Measurements from ENCODE around the gene GMDS. TPM values are rescaled to one million over a fixed set of nuclear protein-coding genes. Genes with fewer than 3 reads are reported as not detected.

Gene GMDS
- total and polyA plus RNA-seq, 2 of the 4 experiments (the other 2 are of a cell fraction) = 7.3 to 21.9 TPM

DNA sequence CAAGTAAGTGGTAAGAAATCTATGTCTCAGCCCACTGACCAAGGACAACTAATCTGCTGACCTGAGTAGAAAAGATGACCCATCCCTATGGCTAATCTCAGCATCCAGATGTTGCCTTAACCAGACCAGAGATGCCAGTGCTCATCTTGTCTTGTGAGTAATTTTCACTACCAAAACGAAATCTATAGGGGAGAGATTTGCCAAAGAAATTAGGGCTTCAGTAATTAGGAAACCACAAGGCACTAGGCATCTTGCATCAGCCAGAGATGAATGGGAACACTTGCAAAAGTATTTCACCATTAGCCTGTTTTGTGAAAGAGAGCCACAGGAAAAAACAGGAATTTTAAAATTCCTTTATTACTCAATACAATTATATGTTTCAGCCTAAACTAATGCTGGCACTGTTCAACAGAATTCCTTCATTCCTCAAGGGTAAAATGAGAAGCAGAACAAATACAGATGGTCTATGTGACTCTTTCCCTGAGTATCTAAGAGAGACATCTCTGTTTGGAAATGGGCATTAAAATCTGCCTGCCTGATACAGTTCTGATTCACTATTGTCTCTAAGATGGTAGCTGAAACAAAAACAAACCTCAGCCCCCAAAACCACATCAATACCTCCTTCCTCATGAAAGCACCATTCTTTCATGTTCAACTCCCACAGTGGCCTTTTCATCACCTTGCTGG, 87.8 kb downstream of the GMDS start:
- intact Hi-C loops (cut with micrococcal nuclease) = no loop called here
- ChIA-PET POLR2A (ENCODE audit: unreplicated experiment) (no interaction called here), CTCF (no interaction called here)
- TF ChIP-seq MAZ (IDR thresholded peaks at IDR 0.05; ENCODE audit: borderline replicate concordance, low read depth, low read length) (no peak), RFX5 (IDR thresholded peaks at IDR 0.05; ENCODE audit: low read depth, low read length) (no peak), MAFK (IDR thresholded peaks at IDR 0.05; ENCODE audit: low read depth, low read length) (peak; percentile 59), CEBPB (IDR thresholded peaks at IDR 0.05; ENCODE audit: low read depth, low read length) (peak; percentile 80), FOS (IDR thresholded peaks at IDR 0.05; ENCODE audit: low read depth, low read length) (peak; percentile 4; the same call in 1 of the 2 replicates), POLR2A (IDR thresholded peaks at IDR 0.05; ENCODE audit: low read depth, low read length) (no peak), RAD21 (IDR thresholded peaks at IDR 0.05; ENCODE audit: low read length) (no peak), RCOR1 (IDR thresholded peaks at IDR 0.05; ENCODE audit: insufficient replicate concordance, low read length) (no peak), NFE2L2 (IDR thresholded peaks at IDR 0.05; ENCODE audit: low read depth, low read length) (no peak), SMC3 (IDR thresholded peaks at IDR 0.05; ENCODE audit: low read depth, low read length) (no peak), MXI1 (IDR thresholded peaks at IDR 0.05; ENCODE audit: borderline replicate concordance, low read depth, low read length) (no peak)
- TF ChIP-seq, protein P1, sequence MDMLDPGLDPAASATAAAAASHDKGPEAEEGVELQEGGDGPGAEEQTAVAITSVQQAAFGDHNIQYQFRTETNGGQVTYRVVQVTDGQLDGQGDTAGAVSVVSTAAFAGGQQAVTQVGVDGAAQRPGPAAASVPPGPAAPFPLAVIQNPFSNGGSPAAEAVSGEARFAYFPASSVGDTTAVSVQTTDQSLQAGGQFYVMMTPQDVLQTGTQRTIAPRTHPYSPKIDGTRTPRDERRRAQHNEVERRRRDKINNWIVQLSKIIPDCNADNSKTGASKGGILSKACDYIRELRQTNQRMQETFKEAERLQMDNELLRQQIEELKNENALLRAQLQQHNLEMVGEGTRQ (IDR thresholded peaks at IDR 0.05; ENCODE audit: low read depth, low read length) = no peak
- TF ChIP-seq, protein P2, sequence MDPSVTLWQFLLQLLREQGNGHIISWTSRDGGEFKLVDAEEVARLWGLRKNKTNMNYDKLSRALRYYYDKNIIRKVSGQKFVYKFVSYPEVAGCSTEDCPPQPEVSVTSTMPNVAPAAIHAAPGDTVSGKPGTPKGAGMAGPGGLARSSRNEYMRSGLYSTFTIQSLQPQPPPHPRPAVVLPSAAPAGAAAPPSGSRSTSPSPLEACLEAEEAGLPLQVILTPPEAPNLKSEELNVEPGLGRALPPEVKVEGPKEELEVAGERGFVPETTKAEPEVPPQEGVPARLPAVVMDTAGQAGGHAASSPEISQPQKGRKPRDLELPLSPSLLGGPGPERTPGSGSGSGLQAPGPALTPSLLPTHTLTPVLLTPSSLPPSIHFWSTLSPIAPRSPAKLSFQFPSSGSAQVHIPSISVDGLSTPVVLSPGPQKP (IDR thresholded peaks at IDR 0.05; ENCODE audit: borderline replicate concordance, low read depth, low read length) = no peak
- TF ChIP-seq, protein P3, sequence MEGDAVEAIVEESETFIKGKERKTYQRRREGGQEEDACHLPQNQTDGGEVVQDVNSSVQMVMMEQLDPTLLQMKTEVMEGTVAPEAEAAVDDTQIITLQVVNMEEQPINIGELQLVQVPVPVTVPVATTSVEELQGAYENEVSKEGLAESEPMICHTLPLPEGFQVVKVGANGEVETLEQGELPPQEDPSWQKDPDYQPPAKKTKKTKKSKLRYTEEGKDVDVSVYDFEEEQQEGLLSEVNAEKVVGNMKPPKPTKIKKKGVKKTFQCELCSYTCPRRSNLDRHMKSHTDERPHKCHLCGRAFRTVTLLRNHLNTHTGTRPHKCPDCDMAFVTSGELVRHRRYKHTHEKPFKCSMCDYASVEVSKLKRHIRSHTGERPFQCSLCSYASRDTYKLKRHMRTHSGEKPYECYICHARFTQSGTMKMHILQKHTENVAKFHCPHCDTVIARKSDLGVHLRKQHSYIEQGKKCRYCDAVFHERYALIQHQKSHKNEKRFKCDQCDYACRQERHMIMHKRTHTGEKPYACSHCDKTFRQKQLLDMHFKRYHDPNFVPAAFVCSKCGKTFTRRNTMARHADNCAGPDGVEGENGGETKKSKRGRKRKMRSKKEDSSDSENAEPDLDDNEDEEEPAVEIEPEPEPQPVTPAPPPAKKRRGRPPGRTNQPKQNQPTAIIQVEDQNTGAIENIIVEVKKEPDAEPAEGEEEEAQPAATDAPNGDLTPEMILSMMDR (conservative IDR thresholded peaks at IDR 0.05; ENCODE audit: low read depth, low read length) = no peak
- Histone ChIP-seq H2AFZ (replicated peaks; ENCODE audit: low read length, poor library complexity) (no peak overlapping the region), H2BK120ac (ENCODE audit: low read depth, low read length) (peak overlapping the region; percentile 94), H3K27ac (ENCODE audit: insufficient read depth, low read length) (peak overlapping the region; percentile 98), H3K36me3 (ENCODE audit: control insufficient read depth, insufficient read depth, low read length) (no peaks in the 10 kb centered on the region), H3K4me3 (ENCODE audit: insufficient read depth, low read depth, low read length) (no peak overlapping the region), H3K14ac (replicated peaks; ENCODE audit: low read depth, low read length) (peak overlapping the region; percentile 81), H4K20me1 (ENCODE audit: insufficient read depth, low read length) (no peaks in the 10 kb centered on the region), H4K91ac (ENCODE audit: insufficient read depth, low read depth, low read length) (peak overlapping the region; percentile 86), H2BK20ac (ENCODE audit: low read depth, low read length) (peak overlapping the region; percentile 97), H2BK15ac (ENCODE audit: low read depth, low read length) (peak overlapping the region; percentile 92), H4K5ac (ENCODE audit: low read depth, low read length) (peak overlapping the region; percentile 54), H3K4me2 (ENCODE audit: low read depth, low read length) (peak overlapping the region; percentile 67), H3K18ac (ENCODE audit: low read depth, low read length) (peak overlapping the region; percentile 85), H3K4me1 (ENCODE audit: control insufficient read depth, insufficient read depth, low read length) (peaks cover 10% of the 10 kb centered on the region), H2AK9ac (replicated peaks; ENCODE audit: low read depth, low read length, poor library complexity) (no peak overlapping the region), H3K23ac (ENCODE audit: low read depth, low read length) (peak overlapping the region; percentile 82), H4K8ac (ENCODE audit: low read depth in 2 of 2, low read length in 2 of 2) (peak overlapping the region; percentile 40 to 83; a peak in 3 of 4 replicates), H3K9ac (ENCODE audit: low read depth, low read length) (peak overlapping the region; percentile 65), H2BK5ac (ENCODE audit: low read depth, low read length, poor library complexity, severe bottlenecking) (peak overlapping the region; percentile 91), H2AK5ac (ENCODE audit: low read depth, low read length) (peak overlapping the region; percentile 56; the same call in 1 of the 2 replicates), H3K27me3 (ENCODE audit: control insufficient read depth, insufficient read depth, low read length) (no peaks in the 10 kb centered on the region), H3K4ac (ENCODE audit: low read depth, low read length) (peak overlapping the region; percentile 92), H3K79me1 (ENCODE audit: low read depth in 1 of 2, low read length in 2 of 2) (peaks cover 3 to 9% of the 10 kb centered on the region in 2 experiments), H3K9me3 (ENCODE audit: control insufficient read depth, insufficient read depth, low read length) (no peaks in the 10 kb centered on the region), H3K56ac (ENCODE audit: extremely low read depth, insufficient read depth, low read length) (peak overlapping the region; percentile 74), H3K9me1 (ENCODE audit: insufficient read depth, low read length) (peaks cover 5% of the 10 kb centered on the region; the same call in 1 of the 2 replicates)
- no CpG with 5 or more reads among the region's 1 CpG for WGBS, 2 experiments (ENCODE audit: extremely low coverage in 2 of 2, insufficient read length in 1 of 2)
- ATAC-seq (ENCODE audit: low read depth) (peak; percentile 91), DNase-seq (peak; percentile 83)
- no TSS peak for BruUV-seq (replicated peaks)
- dilution Hi-C loops (cut with HindIII; ENCODE audit: low sequenced_read_pairs, unreplicated experiment) = no loop called here
- in situ Hi-C loops (cut with MboI; ENCODE audit: low sequenced_read_pairs) = no loop called here
